Measurements from ENCODE around the gene SEMA7A.

GRCh38 chr15:74413350-74414080 is 20.2 kb downstream of the SEMA7A start:
- TF ChIP-seq FOXP2 (optimal IDR thresholded peaks at IDR 0.05; ENCODE audit: control extremely low read depth, extremely low read length, insufficient read depth) (no peak), POLR2AphosphoS5 (IDR thresholded peaks at IDR 0.05; ENCODE audit: borderline replicate concordance, low read depth, low read length) (no peak)
